Renal cortex interstitium (tissue), 11 donors: ENCODE measurements around the gene ERCC5. TPM values are rescaled to one million over a fixed set of nuclear protein-coding genes. Genes with fewer than 3 reads are reported as not detected.

ENCODE experiments used
- DNase-seq, 11 donors: peaks; one replicate each; pipeline ENCODE4 v3.0.0-alpha.2; 2013; ENCODE audit warnings: low read depth in 9 of 11, low spot score in 4 of 11; ENCODE audit errors: extremely low read depth in 1 of 11
- polyA plus RNA-seq, 3 donors: library from polyadenylated mRNA; unstranded; fragments of 120-200 nt; gene quantifications; one replicate each; pipeline ENCODE4 v1.2.1, GENCODE V29; 2013; ENCODE audit not compliant: insufficient read length in 3 of 3

ERCC5 gene
- polyA plus RNA-seq, 3 donors: 66.0 to 95.4 (median 82.5) TPM

GRCh38 chr13:102905905-102906771 is 60.3 kb downstream of the ERCC5 start:
- no peak for DNase-seq

- DNase-seq: no peak
Observed at GRCh38 chr13:102907016-102907756, 61.4 kb downstream of the ERCC5 start.

- DNase-seq: no peak
Observed at GRCh38 chr13:102907886-102908515, 62.2 kb downstream of the ERCC5 start.

- no peak for DNase-seq
Observed at GRCh38 chr13:102909971-102910370, 64.1 kb downstream of the ERCC5 start.

- DNase-seq: no peak
Observed at GRCh38 chr13:102911336-102911735, 65.5 kb downstream of the ERCC5 start.

GRCh38 chr13:102912599-102912998 is 66.8 kb downstream of the ERCC5 start:
- DNase-seq: no peak

GRCh38 chr13:102913914-102914313 is 68.1 kb downstream of the ERCC5 start:
- no peak for DNase-seq

- no peak for DNase-seq
Observed at GRCh38 chr13:102914339-102914930, 68.6 kb downstream of the ERCC5 start.

GRCh38 chr13:102915393-102915930 is 69.6 kb downstream of the ERCC5 start:
- DNase-seq: no peak

GRCh38 chr13:102917019-102917418 is 71.2 kb downstream of the ERCC5 start:
- DNase-seq: no peak

- no peak for DNase-seq
Observed at GRCh38 chr13:102922184-102922583, 76.4 kb downstream of the ERCC5 start.

Other genes with a start within 250 kb of the ERCC5 start
- gene TPP2, start 249.0 kb upstream of the ERCC5 start, polyA plus RNA-seq: 10 to 100 TPM; 56.9 to 67.5 (median 62.2) TPM
- gene METTL21C, start 151.0 kb upstream of the ERCC5 start, polyA plus RNA-seq: under 1 TPM; 0.22 to 0.86 (median 0.82) TPM
- 10 to 100 TPM; 29.7 to 40.0 (median 30.6) TPM for gene TEX30, start 72.2 kb upstream of the ERCC5 start, polyA plus RNA-seq
- gene POGLUT2, start 47.1 kb upstream of the ERCC5 start, polyA plus RNA-seq: 10 to 100 TPM; 45.8 to 56.3 (median 50.6) TPM
- 10 to 100 TPM; 46.2 to 79.6 (median 55.5) TPM for gene BIVM, start 46.9 kb upstream of the ERCC5 start, polyA plus RNA-seq
- 1 to 10 TPM in 2 of 3 donors, under 1 TPM in 1; 0.58 to 2.8 (median 1.2) TPM for gene SLC10A2, start 220.4 kb downstream of the ERCC5 start, polyA plus RNA-seq